NCI-H1048 (cell line): Measurements from ENCODE around the gene VENTX.
"Not testable (repeated sequence)": the region's sequence is repeated elsewhere in the genome, so short reads cannot be mapped to it uniquely, and the experiment has no call there.

Source experiments
- DNase-seq: peaks from one replicate; lab custom pipeline; 2025; lab: John Stamatoyannopoulos, UW

The VENTX gene

DNA sequence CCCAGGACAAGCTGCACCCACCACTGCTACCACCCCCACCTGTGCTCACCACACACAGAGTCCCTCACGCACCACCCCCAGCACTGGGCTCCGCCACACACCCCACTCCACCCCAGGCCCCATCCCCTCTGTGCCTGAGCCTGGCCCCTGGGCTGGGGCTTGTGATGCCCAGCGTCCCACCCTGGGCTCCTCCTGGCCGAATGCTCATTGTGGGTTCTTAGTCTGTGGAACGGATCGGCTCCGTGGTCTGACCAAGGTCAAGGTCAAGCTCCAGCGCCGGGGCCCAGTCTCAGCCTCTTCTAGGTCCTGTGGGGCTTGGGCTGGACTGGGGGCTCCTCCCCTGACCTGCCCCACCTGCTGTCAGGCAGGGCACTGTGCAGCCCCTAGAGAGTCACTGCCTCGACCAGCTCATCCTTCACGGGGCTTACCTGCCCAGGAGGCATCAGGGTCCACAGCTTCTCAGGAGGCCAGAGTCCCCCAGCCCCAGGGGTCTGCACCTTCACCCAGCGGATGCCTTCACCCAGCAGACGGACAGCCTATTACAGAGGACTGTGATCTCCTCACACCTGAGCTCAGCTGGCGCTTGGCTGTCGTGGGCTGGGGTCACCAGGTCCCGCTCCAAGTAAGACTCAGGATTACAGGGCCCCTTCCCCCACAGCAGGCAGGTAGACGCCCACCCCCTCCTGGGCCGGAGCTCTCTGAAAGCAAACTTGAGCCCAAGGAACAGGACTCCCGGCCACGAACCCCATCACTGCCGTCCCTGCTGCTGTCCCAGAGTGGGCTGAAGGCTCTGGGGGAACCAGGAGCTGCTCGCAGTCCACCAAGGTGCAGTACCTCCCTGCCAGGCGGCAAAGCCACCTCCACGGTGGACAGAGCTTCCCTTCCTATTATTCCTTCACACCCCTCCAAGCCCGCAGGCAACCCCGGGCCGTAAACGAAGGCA lies 22.9 kb upstream of the VENTX start:
- DNase-seq: no peak

DNA sequence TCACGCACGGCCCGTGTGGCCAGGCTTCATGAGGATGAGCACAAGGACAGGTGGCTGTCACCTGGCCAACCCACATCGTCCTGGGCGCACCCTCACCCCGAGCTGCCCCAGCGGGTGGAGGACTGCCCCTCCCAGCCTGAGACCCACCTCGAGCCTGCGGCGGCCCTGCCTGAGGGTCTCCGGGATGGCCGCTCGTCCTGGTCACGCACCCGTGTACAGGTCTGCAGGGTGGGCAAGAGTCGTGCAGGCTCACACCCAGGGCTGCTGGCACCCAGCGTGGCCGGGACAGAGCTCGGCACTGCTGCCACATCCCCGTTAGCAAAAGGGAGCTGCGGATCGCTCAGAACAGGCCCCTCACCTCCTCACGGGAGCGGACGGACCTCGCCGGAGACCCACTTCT lies 22.1 kb upstream of the VENTX start:
- no peak for DNase-seq

DNA sequence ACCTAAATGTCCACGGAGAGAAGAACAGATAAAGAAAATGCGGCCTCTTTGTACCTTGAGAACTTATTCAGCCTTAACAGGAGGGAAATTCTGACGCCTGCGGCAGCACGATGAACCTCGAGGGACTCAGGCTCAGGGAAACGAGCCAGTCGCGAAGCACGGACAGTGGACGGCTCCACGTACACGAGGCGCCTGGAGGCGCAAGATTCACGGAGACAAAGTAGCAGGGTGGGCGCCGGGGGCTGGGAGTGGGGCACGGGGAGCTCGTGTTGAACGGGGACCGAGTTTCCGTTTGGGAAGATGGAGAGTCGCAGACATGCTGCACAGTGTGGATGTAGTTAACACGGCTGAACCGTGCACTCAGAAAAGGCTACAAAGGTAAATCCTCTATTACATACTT lies 20.9 kb upstream of the VENTX start:
- DNase-seq: no peak

DNA sequence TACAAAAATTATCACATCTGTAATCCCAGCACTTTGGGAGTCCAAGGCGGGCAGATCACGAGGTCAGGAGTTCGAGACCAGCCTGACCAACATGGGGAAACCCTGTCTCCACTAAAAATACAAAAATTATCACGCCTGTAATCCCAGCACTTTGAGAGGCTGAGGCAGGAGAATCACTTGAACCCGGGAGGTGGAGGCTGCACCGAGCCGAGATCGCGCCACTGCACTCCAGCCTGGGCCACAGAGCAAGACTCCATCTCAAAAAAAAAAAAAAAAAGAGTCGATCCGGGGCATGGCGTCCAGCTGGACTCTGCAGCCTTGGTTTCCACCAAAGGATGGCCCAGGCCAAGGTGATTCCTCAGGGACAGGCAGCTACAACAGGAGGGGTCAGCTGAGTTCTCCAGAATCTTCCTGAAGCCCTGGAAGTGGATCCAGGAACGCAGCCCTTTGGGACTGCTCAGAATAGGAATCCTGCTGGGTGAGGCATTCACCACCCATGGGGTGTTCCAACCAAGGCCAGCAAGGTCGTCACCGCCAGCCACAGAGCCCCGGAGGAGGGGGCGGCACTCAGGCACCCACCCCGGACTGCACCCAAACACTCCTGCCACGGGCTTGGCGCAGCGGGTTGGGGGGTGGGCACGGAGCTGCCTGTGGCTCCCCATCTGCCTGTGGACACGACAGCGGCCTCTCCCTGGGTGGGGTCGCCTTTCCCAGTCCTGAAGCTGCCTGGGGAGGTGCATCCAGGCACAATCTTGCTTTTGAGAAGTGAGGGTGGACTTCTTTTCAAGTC lies 19.7 kb upstream of the VENTX start:
- DNase-seq: no peak

DNA sequence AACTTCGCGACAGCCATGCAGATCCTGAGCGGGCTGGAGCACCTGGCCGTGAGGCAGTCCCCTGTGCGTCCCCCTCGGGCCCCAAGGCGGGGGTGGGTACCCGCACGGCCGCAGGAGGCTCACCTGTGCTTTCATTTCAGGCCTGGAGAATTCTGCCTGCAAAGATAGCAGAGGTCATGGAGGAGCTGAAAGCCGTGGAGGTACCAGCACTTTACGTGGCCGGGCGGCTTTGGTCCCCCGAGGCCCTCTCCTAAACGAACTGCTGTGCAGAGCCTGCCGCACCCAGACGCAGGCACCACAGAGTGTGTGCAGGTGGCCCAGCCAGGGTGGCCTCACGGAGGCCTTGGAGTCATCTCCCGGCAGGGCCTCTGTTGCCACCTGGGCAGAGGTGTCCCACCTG lies 18.8 kb upstream of the VENTX start:
- DNase-seq: no peak

DNA sequence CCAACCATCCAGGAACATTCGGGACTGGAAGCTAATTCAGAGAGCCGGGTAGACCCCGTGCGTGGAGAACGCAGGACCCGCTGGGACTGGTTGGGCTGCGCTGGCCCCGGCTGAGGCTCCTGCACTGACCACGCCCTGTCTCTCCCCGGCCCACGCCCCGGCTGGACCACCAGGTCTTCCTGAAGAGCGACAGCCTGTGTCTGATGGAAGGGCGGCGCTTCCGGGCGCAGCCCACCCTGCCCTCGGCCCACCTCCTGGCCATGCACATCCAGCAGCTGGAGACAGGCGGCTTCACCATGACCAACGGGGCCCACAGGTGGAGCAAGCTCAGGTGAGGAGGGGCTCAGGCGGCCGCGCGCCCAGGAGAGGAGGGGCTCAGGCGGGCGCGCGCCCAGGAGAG lies 17.9 kb upstream of the VENTX start:
- DNase-seq: no peak

DNA sequence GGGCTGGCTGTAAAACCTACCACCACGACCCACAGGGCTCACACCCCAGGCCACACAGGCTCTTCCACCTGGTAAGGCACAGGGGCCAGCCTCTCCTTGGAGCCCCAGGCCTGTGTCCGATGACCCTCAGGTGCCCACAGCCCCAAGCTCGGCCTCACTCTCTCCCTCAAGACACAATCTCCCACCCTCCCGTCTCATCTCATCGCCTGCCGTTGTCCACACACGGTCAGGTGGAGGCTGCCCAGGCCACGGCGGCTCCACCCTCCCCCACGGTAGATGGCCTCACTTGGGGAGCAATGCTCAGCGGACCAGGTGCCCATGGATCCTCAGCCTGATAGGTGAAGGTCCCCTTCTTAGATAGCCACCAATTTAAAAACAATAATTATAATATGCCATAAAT lies 16.3 kb upstream of the VENTX start:
- no peak for DNase-seq

DNA sequence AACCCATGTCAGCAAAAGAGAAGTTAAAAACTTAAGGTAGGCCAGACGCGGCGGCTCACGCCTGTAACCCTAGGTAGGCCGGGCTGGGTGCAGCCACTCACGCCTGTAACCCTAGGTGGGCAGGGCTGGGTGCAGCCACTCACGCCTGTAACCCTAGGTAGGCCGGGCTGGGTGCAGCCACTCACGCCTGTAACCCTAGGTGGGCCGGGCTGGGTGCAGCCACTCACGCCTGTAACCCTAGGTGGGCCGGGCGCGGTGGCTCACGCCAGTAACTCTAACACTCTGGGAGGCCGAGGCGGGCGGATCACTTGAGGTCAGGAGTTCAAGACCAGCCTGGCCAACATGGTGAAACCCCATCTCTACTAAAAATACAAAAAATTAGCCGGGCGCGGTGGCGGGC lies 15.9 kb upstream of the VENTX start:
- DNase-seq: not testable (repeated sequence)

DNA sequence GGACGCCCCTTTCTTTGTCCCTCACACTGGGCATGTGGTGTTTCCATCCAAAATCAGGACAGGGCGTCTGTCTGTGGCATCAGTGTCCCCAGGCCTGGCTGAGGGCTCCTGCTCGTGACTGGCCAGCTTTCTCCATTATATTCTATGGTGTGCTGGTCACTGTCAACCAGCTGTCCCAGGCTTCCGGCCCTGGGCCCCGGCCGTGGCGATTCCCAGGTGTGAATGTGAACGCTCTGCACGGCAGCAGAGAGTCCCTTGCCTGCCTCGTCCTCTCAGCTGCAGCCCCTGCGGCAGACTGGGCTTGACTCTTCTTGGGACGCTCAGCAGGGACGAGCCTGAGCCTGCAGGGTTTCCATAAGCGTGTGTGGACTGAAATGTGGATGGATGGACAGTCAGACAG lies 13.6 kb upstream of the VENTX start:
- DNase-seq: no peak

DNA sequence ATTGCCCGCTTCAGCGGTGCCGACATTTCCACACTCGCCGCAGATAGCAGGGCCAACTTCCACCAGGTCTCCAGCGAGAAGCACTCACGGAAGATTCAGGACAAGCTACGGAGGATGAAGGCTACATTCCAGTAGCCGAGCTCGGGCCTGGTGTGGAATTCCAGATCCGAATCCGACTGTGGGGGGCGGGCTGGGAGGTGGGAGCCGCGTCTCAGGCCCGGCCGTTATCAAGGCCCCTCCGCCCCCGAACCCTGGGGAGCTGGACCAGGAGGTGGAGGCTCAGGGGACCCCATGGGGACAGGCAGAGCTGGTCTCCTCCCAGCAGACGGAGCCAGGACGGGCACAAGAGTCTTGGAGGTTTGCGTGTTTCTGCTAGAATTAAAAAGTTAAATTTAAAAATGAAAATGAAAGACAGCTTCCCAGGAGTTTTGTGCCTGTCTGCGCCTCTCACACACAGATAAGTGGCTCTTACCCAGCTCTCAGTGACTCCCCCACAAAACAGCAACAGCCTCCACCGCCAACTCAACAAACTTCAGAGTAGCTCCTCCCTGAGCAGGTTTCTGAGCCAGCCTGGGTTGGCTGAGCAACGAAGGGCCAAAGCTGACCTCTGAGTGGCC lies 12.8 kb upstream of the VENTX start:
- DNase-seq: no peak

DNA sequence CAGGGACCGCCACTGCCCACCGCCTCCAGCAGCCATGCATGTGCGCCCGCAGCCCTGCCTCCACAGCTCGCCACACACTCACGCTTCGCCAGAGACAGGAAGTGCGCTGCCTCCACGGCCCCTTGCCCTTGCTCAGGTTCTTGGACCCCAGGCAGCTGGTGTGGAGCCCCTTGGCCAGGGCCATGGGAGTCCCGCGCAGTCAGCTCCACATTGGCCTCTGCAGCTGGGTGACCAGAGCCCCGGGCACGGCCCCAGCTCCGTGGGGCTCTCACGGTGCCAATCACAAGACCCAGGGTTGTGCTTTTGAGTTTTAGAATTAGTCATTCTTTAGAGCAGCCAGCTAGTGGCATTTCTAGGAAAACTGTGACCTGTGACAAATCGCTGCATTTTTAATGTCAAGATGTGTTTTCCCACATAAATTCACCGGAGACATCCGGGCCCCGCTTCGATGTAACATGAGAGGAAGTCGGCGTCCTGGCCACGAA lies 11.9 kb upstream of the VENTX start:
- DNase-seq: no peak

DNA sequence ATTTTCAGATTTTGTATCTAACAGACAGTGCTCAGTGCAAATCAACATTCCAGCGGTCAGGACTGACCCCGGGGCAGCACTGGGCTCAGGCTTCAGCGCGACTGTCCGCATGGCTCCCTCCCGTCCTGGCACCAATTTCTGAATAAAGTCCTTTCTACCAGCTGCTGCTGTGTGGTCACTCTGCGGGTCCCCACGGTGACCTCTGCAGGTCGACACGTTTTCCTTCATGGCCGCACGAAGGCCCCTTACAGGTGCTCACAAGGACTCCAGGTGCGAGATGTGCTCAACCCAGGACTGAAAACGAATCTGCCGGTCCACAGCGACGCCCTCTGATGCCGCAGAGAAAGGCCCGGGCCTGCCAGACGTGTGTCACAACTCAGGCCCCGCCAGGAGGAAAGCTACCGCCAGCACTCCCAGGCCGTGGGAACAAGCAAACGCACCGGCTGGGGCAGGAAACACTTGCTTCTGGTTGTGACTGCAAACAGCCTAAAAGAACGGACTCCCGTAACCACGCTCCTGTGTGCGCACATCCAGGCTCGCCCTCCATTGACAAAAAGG lies 11.3 kb upstream of the VENTX start:
- DNase-seq: no peak

DNA sequence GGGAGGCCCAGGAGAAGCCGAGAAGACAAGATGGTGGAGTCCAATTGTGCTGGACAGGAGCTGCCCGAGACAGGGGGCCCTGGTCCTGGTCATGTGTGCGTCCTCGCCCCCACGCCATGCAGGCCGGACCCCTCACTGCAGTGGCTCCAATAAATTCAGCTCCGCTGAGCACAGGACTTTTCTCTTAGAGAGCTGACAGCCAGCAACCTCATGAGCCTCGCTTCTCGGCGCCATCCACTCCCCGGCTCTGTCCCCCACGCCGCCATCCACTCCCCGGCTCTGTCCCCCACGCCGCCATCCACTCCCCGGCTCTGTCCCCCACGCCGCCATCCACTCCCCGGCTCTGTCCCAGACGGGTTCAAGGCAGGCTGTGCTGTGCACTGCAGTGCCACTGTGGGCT lies 10.4 kb upstream of the VENTX start:
- DNase-seq: no peak

DNA sequence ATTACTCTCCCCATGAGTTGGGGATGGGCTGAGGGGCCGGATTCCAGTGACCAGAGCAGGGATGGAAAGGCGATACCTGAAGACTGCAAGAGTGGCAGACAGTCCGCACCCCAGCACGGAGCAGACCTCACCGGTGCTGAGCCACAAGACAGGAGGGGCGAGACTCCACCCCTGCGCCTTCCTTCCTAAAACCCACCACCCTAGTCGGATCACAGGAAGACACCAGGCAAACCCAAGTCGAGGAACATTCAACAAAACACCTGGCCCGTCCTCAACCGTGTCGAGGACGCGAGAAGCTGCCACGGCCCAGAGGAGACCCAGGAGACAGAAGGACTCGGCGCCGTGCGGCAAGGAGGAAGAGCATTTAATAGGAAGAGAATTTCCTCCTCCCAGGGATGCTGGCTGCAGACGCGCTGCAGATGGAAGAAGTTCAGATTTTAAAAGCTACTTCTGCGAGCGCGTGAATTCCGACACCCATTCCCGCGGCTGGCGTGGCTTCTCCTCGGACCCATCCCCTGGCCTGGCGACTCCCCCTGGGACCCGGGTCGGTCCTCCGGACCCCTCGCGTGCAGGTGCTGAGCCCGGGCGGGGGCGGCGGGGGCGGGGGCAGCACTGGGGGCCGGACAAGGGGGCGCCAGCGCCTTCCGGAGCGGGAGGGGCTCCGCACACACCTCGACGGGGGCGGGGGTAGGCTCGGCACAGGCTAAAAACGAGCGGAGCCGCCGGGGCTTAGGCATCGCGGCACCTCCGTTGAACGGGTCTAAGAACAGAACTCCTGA lies 8.2 kb upstream of the VENTX start:
- no peak for DNase-seq

DNA sequence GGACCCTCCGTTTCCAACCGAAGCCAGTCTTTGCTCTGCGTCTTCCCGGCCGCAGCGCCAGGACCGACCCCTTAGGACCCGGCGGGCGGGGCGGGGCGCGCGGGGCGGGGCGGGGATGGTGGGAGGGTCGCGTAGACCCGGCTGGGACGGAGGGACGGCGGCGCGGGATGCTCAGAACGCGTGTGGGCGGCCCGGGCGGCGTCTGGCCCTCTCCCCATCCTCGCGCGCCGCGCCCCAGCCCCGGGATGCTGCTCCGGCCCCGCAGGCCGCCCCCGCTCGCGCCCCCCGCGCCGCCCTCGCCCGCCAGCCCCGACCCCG lies 7.7 kb upstream of the VENTX start, which contains the start of gene UTF1:
UTF1 (plus strand) TSS at position 174 of the 318 bp plus-strand sequence; CDS start at position 246, 72 bp downstream.
- no peak for DNase-seq

DNA sequence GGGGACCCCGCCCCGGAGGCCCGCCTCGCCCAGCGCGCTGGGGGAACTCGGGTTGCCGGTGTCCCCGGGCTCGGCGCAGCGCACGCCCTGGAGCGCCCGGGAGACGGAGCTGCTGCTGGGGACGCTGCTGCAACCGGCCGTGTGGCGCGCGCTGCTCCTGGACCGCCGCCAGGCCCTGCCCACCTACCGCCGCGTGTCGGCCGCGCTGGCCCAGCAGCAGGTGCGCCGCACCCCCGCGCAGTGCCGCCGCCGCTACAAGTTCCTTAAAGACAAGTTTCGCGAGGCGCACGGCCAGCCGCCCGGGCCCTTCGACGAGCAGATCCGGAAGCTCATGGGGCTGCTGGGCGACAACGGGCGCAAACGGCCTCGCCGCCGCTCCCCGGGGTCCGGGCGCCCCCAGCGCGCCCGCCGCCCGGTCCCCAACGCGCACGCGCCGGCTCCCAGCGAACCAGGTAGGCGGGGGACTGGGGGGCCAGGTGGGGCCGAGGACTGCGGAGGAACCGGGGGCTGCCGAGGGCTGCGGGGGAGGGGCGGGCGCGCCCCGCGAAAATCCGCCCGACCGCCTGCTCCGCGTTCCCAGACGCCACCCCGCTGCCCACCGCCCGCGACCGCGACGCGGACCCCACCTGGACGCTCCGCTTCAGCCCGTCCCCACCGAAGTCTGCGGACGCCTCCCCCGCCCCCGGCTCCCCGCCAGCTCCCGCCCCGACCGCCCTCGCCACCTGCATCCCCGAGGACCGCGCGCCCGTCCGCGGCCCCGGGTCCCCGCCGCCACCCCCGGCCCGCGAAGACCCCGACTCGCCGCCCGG lies 7.1 kb upstream of the VENTX start:
- no peak for DNase-seq

DNA sequence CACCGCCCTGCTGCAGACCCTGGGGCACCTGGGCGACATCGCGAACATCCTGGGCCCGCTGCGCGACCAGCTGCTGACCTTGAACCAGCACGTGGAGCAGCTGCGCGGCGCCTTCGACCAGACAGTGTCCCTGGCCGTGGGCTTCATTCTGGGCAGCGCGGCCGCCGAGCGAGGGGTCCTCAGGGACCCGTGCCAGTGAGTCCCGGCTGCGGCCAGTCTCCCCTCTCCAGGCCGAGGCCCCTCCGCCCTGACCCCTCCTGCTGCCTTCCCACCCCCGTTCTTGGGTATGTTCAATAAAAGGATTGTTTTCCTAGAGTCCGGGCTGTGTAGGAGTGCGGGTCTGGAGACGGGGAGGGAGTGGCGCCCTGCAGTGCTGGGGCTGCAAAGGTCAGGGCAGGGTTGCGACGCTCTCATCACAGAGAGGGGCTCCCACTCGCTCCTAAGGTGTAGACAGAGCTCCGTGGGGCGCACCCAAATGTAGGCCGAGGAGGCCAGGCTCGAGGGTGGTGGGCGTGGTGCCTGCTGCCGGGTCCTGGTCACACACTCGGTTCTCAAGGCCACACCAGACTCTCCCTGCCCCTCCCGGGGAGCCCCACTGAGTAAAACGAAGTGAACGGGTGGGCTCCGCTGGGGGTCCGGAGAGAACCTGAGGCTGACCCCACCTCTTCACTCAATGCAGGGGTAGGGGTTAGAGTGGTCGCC lies 6.3 kb upstream of the VENTX start:
- DNase-seq: no peak

DNA sequence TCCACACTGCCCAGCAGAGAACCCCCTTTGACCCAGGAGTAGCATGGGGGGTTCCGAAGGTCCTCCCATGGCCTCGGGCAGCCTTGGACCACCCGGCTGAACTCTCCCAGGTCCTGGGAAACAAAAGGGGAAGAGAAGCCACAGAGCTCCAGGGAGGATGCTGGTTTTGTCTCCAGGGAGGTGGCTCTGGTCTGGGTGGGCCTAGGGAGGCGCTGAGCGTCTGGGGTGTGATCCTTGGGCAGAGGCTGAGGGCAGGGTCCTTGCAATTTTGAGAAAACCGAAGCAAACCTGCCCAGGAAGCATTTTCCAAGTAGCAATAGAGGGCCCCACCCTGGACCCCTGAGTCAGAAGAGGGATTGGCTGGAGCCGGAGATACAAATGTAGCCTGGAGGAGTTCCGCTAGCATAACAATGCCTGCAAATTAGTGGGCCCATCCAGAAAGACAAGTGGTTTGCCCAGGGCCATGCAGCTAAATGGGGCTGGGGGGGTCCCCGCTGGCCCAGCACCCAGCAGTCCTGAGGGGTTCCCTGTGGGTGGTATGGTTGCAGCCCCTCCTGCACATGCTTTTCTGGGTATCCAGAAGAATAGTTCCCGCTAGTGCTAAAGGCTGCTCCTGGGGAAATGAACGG lies 5.6 kb upstream of the VENTX start:
- DNase-seq: no peak

DNA sequence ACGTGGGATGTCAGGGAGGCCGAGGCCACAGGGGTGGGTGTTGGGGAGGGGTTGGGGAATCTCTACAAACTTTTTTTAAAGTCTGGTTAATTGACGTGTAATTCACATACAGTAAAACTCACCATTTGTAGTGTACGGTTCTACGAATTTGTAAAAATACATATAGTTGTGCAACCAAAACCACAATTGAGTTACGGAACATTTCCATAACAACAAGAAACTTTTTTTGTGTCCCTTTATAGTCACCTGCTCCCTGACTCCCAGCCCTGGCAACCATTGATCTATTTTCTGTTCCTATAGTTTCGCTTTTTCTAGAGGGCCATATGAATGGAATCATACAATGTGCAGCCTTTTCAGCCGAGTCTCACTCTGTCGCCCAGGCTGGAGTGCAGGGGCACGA lies 2.9 kb upstream of the VENTX start:
- not testable (repeated sequence) for DNase-seq
